Mucosa of rectum (tissue), 2 donors: ENCODE data around the gene TTLL1.

ENCODE experiments used
- H3K27ac ChIP-seq, 2 donors: one replicate each; pipeline ENCODE4 v1.7.0; 2013; ENCODE audit warnings: inconsistent platforms in 2 of 2, low read depth in 2 of 2, low read length in 2 of 2
- H3K27me3 ChIP-seq, 2 donors: one replicate each; pipeline ENCODE4 v1.7.0; 2013; ENCODE audit warnings: low read length in 2 of 2; ENCODE audit not compliant: control insufficient read depth in 2 of 2, insufficient read depth in 2 of 2
- H3K36me3 ChIP-seq, 2 donors: one replicate each; pipeline ENCODE4 v1.7.0; 2013; ENCODE audit warnings: low read length in 2 of 2; ENCODE audit not compliant: control insufficient read depth in 2 of 2, insufficient read depth in 2 of 2
- H3K4me1 ChIP-seq, 2 donors: one replicate each; pipeline ENCODE4 v1.7.0; 2013; ENCODE audit warnings: low read length in 2 of 2, mild to moderate bottlenecking in 1 of 2; ENCODE audit not compliant: control insufficient read depth in 2 of 2, insufficient read depth in 2 of 2
- H3K4me3 ChIP-seq, 2 donors: one replicate each; pipeline ENCODE4 v1.7.0; 2013; ENCODE audit warnings: low read length in 2 of 2
- H3K9ac ChIP-seq, 2 donors: one replicate each; pipeline ENCODE4 v1.7.0; 2013; ENCODE audit warnings: low read length in 2 of 2, low read depth in 1 of 2, mild to moderate bottlenecking in 1 of 2
- H3K9me3 ChIP-seq, 2 donors: one replicate each; pipeline ENCODE4 v1.7.0; 2013; ENCODE audit warnings: low read length in 2 of 2; ENCODE audit not compliant: control insufficient read depth in 2 of 2
- donor health status: healthy.
- donor health status: Normal muscosa, but diverticular disease.

The TTLL1 gene

DNA sequence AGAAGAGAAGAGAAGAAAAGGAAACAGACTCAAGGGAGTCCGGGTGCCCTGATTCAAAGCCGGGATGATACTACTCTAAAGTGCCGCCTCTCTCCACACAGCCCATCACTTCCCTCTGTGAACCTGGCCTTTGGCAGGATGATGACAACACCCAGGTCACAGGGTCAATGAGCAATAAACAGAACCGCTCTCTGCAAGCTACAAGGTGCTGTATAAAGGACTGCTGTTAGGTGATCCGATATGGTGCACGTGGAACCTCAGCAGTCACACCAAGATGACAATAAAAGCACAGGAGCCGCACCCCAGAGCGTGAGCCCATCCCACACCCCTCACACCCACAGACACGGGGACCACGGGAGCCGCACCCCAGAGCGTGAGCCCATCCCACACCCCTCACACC is 10.7 kb downstream of the TTLL1 start:
- Histone ChIP-seq H3K27me3 (no peaks in the 10 kb centered on the region), H3K36me3 (no peaks in the 10 kb centered on the region), H3K4me1 (peaks cover 4 to 15% of the 10 kb centered on the region in 2 donors)

DNA sequence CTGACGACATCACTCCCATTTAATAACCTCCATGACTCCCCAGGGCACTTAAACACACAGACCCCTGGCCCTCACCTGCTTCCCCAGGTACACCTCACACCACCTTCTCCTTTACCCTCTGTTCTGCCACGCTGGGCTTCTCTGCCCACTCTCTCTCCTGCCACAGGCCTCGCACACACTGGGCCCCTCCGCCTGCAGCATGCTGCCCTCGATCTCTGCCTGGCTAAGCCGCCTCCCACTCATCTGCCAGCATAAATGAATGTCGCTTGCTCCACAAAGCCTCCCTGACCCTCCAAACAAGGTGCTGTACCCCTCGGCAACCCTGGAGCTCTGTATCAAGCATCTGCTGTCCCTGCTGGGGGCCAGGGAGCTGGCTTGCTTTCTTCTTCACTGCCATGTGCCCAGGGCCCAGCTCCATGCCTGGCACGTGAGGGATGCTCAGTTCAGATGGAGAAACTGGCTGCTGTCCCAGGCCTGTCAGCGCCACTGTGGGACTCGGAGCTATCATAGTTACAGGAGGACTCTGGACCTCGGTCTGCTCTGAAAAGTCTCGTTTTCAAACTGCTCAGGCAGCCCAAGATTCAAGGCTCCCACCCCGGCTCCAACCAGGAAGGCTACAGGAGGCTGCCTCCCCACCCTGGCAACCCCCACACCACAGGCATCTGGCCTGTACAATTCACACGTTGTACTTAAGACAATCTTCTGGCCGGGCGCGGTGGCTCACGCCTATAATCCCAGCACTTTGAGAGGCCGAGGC is 11.9 kb downstream of the TTLL1 start:
- Histone ChIP-seq H3K9ac (no peak overlapping the region), H3K9me3 (no peaks in the 10 kb centered on the region), H3K4me3 (no peak overlapping the region), H3K4me1 (peaks cover 4 to 15% of the 10 kb centered on the region in 2 donors), H3K27me3 (no peaks in the 10 kb centered on the region), H3K27ac (no peak overlapping the region), H3K36me3 (no peaks in the 10 kb centered on the region)

More for the DNA sequence above, 10.7 kb downstream of the TTLL1 start:
- H3K4me3 ChIP-seq, result no peak overlapping the region
- H3K27ac ChIP-seq, result no peak overlapping the region
- H3K9me3 ChIP-seq, result no peaks in the 10 kb centered on the region
- peak overlapping the region in 1 of 2 donors; percentile 2 for H3K9ac ChIP-seq

GRCh38 chr22:43066844-43067385 is 22.3 kb downstream of the TTLL1 start:
- Histone ChIP-seq H3K4me3 (no peak overlapping the region), H3K27me3 (no peaks in the 10 kb centered on the region), H3K36me3 (no peaks in the 10 kb centered on the region), H3K27ac (no peak overlapping the region), H3K4me1 (no peaks in the 10 kb centered on the region), H3K9me3 (no peaks in the 10 kb centered on the region), H3K9ac (no peak overlapping the region)

DNA sequence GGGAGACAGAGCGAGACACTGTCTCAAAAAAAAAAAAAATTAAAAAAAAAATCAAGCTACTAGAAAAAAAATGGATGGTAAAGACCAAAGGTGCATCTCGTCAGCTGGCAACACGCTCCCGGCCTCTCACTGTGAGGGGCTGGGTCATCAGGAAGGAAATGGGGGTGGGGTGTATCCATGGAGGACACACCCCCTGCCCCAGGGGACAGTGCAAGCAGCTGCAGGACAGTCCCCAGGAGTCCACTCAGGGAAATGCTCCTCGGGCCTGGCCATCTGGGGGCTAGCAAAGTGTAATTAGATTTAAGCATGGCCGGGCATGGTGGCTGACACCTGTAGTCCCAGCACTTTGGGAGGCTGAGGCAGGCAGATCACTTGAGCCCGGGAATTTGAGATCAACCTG is 23.1 kb downstream of the TTLL1 start:
- no peak overlapping the region for H3K4me3 ChIP-seq
- H3K4me1 ChIP-seq, result no peaks in the 10 kb centered on the region
- peaks cover 0 to 3% of the 10 kb centered on the region in 2 donors for H3K36me3 ChIP-seq
- H3K27ac ChIP-seq, result no peak overlapping the region
- H3K9me3 ChIP-seq, result no peaks in the 10 kb centered on the region
- no peaks in the 10 kb centered on the region for H3K27me3 ChIP-seq
- no peak overlapping the region for H3K9ac ChIP-seq

- no peak overlapping the region for H3K4me3 ChIP-seq
- no peak overlapping the region for H3K9ac ChIP-seq
- no peaks in the 10 kb centered on the region for H3K9me3 ChIP-seq
- no peaks in the 10 kb centered on the region for H3K27me3 ChIP-seq
- no peaks in the 10 kb centered on the region for H3K4me1 ChIP-seq
- H3K36me3 ChIP-seq, result peaks cover 0 to 3% of the 10 kb centered on the region in 2 donors
- H3K27ac ChIP-seq, result no peak overlapping the region
Observed at GRCh38 chr22:43060183-43060582, 29.0 kb downstream of the TTLL1 start.

DNA sequence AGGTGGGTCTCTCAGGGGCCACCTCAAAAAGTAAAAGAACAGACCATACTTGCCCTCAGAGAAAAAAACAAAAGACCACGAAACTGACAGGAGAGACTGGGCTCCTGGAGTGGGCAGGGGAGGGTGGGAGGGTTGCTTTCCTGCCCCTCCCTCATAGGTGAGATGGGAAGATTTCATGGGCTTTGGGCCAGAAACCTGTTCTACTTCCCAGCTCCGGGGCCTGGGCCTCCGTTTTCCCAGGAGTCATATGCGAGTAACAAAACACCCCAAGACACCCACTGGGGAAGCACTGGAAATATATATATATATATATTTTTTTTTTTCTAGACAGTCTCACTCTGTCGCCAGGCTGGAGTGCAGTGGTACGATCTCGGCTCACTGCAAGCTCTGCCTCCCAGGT is 31.6 kb downstream of the TTLL1 start:
- Histone ChIP-seq H3K9ac (no peak overlapping the region), H3K9me3 (no peaks in the 10 kb centered on the region), H3K4me1 (no peaks in the 10 kb centered on the region), H3K4me3 (no peak overlapping the region), H3K36me3 (peaks cover 0 to 3% of the 10 kb centered on the region in 2 donors), H3K27me3 (no peaks in the 10 kb centered on the region), H3K27ac (no peak overlapping the region)

DNA sequence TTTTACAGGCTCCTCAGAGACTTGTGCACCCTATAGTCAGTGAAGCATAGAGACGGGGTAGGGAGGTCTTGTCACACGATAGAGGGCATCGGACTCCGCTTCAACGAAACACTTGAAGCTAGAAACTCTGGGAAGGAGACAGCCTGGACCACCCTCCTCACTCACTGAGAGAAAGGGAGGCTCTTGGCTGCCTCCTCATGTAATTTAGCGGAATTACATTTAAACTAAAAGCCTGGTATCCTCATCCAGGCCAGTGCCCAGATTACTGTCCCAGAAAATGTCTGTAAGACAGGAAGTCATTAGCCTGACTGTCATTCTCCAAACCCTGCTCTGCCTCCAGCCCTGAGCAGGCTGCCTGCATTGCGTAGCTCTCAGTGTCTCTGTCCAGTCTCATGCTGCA is 36.0 kb downstream of the TTLL1 start:
- Histone ChIP-seq H3K9ac (no peak overlapping the region), H3K27me3 (no peaks in the 10 kb centered on the region), H3K36me3 (no peaks in the 10 kb centered on the region), H3K27ac (no peak overlapping the region), H3K4me1 (no peaks in the 10 kb centered on the region), H3K9me3 (no peaks in the 10 kb centered on the region), H3K4me3 (no peak overlapping the region)

GRCh38 chr22:43050995-43051394 is 38.2 kb downstream of the TTLL1 start:
- Histone ChIP-seq H3K9ac (no peak overlapping the region), H3K36me3 (peaks cover 0 to 2% of the 10 kb centered on the region in 2 donors), H3K27me3 (no peaks in the 10 kb centered on the region), H3K9me3 (no peaks in the 10 kb centered on the region), H3K4me3 (no peak overlapping the region), H3K4me1 (no peaks in the 10 kb centered on the region), H3K27ac (no peak overlapping the region)

GRCh38 chr22:43047605-43048004 is 41.6 kb downstream of the TTLL1 start:
- Histone ChIP-seq H3K27me3 (no peaks in the 10 kb centered on the region), H3K9me3 (no peaks in the 10 kb centered on the region), H3K9ac (no peak overlapping the region), H3K36me3 (peaks cover 0 to 2% of the 10 kb centered on the region in 2 donors), H3K4me3 (no peak overlapping the region), H3K4me1 (no peaks in the 10 kb centered on the region), H3K27ac (no peak overlapping the region)

GRCh38 chr22:43044290-43044712 is 44.9 kb downstream of the TTLL1 start:
- no peak overlapping the region for H3K4me3 ChIP-seq
- no peak overlapping the region for H3K27ac ChIP-seq
- H3K27me3 ChIP-seq, result no peaks in the 10 kb centered on the region
- no peaks in the 10 kb centered on the region for H3K9me3 ChIP-seq
- peaks cover 0 to 2% of the 10 kb centered on the region in 2 donors for H3K36me3 ChIP-seq
- H3K9ac ChIP-seq, result no peak overlapping the region
- H3K4me1 ChIP-seq, result no peaks in the 10 kb centered on the region
